Stimulated activated CD8-positive, alpha-beta memory T cell treated with anti-CD3 and anti-CD28 coated beads, Interleukin-15, amount 100 ng/mL, for 1 hour (primary cell): ENCODE measurements around the gene DNMT3A.

ENCODE experiments used
- DNase-seq: peaks from one replicate; pipeline ENCODE4 v3.0.0-alpha.2; 2020; ENCODE audit warnings: low read depth

Gene DNMT3A

GRCh38 chr2:25257032-25257552 lies 84.6 kb downstream of the DNMT3A start:
- no peak for DNase-seq

- DNase-seq, result no peak
Measured at GRCh38 chr2:25256488-25256875, 85.2 kb downstream of the DNMT3A start.

- no peak for DNase-seq
Measured at GRCh38 chr2:25255745-25256487, 85.8 kb downstream of the DNMT3A start.

GRCh38 chr2:25254961-25255360 lies 86.8 kb downstream of the DNMT3A start:
- DNase-seq, result no peak

- no peak for DNase-seq
Measured at GRCh38 chr2:25253153-25253626, 88.5 kb downstream of the DNMT3A start.

- no peak for DNase-seq
Measured at GRCh38 chr2:25252291-25253152, 89.2 kb downstream of the DNMT3A start.

- DNase-seq, result no peak
Measured at GRCh38 chr2:25251422-25252273, 90.1 kb downstream of the DNMT3A start.

- DNase-seq, result no peak
Measured at GRCh38 chr2:25251071-25251421, 90.7 kb downstream of the DNMT3A start.

GRCh38 chr2:25250331-25251070 lies 91.2 kb downstream of the DNMT3A start:
- no peak for DNase-seq

- DNase-seq, result no peak
Measured at GRCh38 chr2:25249785-25250184, 91.9 kb downstream of the DNMT3A start.

- no peak for DNase-seq
Measured at GRCh38 chr2:25247792-25248512, 93.8 kb downstream of the DNMT3A start.

GRCh38 chr2:25246558-25247290 lies 95.0 kb downstream of the DNMT3A start:
- no peak for DNase-seq

GRCh38 chr2:25246001-25246400 lies 95.7 kb downstream of the DNMT3A start:
- no peak for DNase-seq

- DNase-seq, result no peak
Measured at GRCh38 chr2:25245141-25245540, 96.6 kb downstream of the DNMT3A start.

- no peak for DNase-seq
Measured at GRCh38 chr2:25243995-25244394, 97.7 kb downstream of the DNMT3A start.

GRCh38 chr2:25241452-25241851 lies 100.3 kb downstream of the DNMT3A start:
- no peak for DNase-seq

GRCh38 chr2:25240636-25241035 lies 101.1 kb downstream of the DNMT3A start:
- DNase-seq, result no peak

GRCh38 chr2:25238920-25239319 lies 102.8 kb downstream of the DNMT3A start:
- no peak for DNase-seq

GRCh38 chr2:25237764-25238163 lies 104.0 kb downstream of the DNMT3A start:
- DNase-seq, result no peak

- DNase-seq, result no peak
Measured at GRCh38 chr2:25236736-25237135, 105.0 kb downstream of the DNMT3A start.
